Central memory CD4-positive, alpha-beta T cell (primary cell): ENCODE results near the gene TMTC2.
"Not testable (repeated sequence)": the region's sequence is repeated elsewhere in the genome, so short reads cannot be mapped to it uniquely, and the experiment has no call there.

Source experiments
- DNase-seq: peaks from one replicate; pipeline ENCODE4 v3.0.0; 2022

Gene TMTC2

DNA sequence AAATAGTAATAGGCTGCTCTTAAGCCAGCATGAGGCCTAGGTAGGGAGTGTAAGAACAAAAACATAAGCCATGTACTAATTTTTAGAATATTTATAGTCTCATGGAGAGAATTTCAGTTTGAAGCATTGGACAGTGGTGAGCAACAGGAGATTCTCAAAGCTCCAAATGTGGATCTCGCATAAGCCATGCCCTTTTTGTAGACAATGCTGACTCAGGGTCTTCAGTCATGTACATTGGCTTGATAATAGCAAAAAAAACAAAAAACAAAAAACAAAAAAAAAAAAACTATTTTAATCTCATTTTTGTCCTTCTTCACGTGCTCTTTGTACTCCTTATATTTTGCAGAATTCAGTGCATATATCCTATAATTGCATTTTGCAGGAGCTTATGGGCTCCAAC is 402.9 kb downstream of the TMTC2 start:
- DNase-seq = no peak

DNA sequence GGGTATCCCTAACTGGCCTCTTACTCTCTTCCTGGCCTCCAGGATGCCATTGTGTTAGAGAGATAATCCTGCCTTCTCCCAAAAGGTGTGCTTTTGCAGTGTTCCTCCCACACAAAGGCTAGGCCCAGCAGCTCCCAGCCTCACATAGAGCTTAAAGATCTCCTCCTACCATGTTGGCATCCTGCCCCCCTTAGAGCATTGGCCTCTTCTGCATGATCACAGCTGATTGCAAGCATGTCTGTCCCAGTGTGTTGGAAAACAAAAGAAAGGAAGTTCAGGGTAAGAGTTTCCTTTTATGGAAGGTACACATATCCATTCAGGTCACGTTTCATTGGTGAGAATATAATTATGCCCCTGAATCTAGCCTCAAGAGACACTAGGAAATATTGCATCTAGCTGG is 405.4 kb downstream of the TMTC2 start:
- no peak for DNase-seq

DNA sequence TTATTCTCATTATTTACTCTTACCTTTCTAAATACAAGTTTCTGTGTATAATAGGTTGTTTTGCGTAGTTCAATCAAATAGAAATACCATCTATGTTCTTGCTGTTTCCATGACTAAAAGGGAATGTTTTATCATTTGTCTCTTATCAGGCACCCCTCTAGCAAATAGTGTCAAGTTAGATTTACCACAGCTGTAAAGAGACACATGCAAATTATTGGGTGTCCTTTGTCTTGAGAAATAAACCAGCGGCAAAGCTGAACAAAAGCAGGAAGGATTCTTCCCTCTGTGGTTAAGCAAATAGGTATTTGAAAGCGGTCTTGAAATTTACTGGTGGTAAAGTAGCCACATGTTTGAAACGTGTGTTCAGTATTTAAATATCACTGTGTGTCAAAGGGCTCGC is 405.9 kb downstream of the TMTC2 start:
- DNase-seq = no peak

DNA sequence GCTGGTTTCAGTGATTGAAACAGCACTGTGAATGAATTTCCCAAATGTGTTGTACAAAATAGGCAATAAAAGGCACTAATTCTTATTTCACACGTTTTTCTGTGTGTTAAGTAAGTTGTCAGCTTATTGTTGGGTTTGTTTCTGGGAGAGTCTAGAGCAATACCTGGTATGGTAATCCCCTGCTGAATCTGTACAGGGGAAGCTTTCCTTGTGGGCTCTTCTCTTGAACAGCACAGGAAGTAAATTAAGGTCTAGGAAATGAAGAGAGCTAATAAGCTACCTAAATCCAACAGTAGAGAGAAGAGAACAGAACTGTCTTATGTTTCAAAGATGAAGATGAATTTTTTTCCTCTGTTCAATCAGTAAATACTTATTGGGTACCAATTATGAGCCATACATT is 406.7 kb downstream of the TMTC2 start:
- DNase-seq = no peak

GRCh38 chr12:83097643-83098342 is 411.1 kb downstream of the TMTC2 start:
- no peak for DNase-seq

- no peak for DNase-seq
Measured at GRCh38 chr12:83099436-83099835, 412.7 kb downstream of the TMTC2 start.

GRCh38 chr12:83102499-83102898 is 415.8 kb downstream of the TMTC2 start:
- no peak for DNase-seq

DNA sequence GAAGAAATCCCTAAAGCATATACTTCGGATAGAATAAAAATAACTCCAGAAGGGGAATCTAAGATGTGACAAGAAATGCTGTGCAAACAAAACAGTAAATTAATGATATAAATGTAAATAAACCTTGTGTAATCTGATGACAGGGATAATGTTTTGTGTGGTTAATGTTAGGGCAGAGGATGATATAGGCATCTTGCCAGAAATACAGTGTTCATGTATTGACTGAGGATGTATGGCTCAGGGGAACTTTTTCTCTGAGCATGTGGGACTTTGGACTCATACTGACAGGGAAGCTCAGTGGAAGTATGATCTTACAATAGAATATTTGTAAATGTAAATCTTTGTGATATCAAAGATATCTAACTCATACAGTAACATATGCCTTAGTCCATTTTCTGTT is 420.2 kb downstream of the TMTC2 start:
- no peak for DNase-seq

DNA sequence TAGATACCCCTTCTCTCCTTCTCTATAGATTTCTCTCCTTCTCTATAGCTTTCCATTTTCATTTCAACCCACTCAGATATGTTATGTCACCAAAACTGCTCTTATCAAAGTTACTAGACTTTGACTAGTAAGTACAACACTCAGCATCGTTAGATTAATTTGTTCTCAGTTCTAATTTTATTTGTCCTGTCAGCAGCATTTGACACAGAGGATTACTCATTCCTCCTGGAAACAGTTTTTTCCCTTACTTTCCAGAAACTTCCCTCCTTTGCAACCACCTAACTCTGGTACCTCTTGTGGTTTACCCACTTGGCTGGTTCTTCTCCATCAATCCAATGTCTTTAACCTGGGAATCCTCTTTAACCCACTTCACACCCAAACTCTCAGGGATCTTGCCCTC is 423.7 kb downstream of the TMTC2 start:
- no peak for DNase-seq

GRCh38 chr12:83113945-83114344 is 427.2 kb downstream of the TMTC2 start:
- no peak for DNase-seq

DNA sequence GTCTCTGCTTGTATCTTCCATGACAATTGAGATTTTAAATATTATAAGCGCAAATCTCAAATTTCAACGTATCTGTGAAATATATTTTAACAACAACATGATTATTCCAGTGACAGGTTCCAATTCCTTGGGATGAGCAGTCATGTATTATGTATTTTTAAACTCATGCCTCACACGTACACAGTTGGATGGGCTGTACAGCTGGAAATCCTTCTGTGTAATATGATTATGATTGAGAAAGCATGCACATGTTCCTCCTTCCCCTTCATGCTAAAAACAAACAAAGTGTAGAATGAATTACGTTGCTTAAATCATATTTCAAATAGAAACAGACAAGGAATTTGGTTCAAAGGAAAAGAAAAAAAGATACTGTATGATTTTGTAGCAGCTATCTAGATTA is 428.3 kb downstream of the TMTC2 start:
- no peak for DNase-seq

DNA sequence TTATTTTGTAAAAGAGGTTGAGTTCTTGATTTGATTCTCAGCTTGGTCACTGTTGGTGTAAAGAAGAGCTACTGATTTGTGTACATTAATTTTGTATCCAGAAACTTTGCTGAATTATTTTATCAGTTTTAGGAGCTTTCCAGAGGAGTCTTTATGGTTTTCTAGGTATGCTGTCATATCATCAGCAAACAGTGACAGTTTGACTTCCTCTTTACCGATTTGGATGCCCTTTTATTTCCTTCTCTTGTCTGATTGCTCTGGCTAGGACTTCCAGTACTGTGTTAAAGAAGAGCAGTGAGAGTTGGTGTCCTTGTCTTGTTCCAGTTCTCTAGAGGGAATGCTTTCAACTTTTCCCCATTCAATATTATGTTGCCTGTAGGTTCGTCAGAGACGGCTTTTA is 431.2 kb downstream of the TMTC2 start:
- DNase-seq = not testable (repeated sequence)

DNA sequence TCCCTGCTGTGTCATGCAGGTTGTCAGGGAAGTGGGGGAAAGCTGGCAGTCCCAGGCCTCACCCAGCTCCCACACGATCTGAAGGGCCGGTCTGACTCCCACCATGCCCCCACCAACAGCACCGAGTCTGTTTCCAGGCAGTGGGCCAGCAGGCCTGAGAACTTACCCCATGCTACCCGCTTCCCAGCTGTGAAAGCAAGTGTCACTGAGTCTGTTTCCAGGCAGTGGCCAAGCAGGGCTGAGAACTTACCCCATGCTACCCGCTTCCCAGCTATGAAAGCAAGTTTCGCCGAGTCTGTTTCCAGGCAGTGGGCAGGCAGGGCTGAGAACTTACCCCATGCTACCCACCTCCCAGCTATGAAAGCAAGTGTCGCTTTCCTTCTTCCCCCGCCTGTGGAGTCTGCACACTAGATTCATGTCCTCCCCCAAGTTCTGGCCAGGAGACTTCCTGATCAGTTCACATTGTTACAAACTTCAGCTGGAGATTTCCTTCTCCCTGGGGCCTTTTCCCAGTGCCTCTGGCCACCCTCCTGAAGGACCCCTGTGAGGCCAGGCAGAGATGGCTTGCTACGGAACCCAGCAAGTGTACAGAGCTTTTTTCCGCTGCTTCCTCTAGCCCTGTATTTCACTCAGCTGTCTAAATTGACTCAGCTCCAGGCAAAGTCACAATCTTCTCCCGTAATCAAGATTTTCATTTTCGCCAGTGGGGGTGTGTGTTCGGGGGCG is 435.4 kb downstream of the TMTC2 start:
- no peak for DNase-seq

DNA sequence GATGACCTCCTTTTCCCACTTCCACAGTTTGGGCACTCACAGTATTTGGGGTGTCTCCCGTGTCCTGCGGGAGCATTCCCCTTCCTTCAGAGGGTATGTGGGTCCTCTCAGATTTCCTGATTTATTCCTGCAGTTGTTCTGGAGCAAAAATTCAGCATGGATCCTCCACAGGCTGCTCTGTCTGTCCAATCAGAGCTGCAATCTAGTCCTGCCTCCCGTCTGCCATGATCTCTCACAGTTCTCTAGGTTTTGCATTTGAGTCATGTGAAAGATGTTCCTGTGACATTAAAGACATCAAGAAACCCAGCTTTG is 435.9 kb downstream of the TMTC2 start:
- no peak for DNase-seq

- DNase-seq = no peak
Measured at GRCh38 chr12:83123039-83123438, 436.3 kb downstream of the TMTC2 start.

GRCh38 chr12:83128540-83128939 is 441.8 kb downstream of the TMTC2 start:
- no peak for DNase-seq

GRCh38 chr12:83130178-83130577 is 443.5 kb downstream of the TMTC2 start:
- DNase-seq = no peak

DNA sequence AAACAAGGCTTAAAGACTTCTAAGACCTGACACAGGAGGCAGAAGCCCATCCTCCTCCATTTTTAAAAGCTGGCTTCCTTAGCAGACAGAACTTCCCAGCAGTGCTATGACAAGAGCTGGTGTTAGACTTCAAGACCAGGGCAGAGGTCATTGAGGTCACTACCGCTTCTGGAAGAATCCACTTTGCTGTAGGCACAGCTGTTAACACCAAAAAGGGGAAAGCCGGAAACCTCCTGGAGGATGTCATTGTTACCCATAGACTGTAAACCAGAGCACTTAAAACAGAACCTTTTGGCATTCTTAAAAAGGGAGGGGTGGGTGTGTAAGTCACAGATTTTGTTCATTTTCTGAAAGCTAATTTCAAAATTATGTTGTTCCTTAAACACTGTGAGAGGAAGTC is 445.7 kb downstream of the TMTC2 start:
- no peak for DNase-seq

- no peak for DNase-seq
Measured at GRCh38 chr12:83136411-83136810, 449.7 kb downstream of the TMTC2 start.

DNA sequence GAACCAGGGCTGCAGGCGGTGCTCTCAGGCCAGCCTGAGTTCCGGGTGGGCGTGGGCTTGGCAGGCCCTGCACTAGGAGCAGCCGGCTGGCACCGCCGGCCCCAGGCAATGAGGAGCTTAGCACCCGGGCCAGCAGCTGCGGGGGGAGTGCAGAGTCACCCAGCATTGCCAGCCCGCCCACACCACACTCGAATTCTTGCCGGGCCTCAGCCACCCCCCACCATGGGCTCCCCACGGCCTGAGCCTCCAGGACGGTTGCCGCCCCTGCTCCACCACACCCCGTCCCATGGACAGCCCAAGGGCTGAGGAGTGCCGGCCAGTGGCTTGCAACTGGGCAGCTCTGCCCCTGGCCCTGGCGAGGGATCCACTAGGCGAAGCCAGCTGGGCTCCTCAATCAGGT is 453.4 kb downstream of the TMTC2 start:
- no peak for DNase-seq

DNA sequence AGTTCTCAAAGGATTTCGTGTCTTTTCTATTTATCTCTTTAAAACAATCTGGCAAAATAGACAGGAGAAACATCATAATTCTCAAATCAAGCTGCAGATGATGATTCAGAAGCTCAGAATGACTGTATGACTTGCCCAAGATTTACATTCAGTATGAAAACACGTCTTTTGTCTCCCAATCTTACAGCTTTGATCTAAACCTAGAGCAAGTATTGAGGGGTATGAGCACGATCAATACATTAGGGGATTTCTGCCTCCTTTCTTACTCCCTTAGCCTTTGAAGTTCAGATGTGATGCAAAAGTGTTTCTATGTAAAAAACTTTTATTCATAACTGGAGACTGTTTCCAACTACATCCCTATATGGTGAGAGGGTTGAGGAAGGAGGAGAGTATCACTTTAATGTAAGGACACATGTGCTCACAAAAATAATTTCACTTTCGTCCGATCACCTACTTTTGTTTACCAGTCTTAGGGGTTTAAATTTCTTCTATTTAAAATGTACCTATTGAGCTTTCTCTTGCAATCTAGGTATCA is 454.8 kb downstream of the TMTC2 start:
- no peak for DNase-seq

- DNase-seq = no peak
Measured at GRCh38 chr12:83142914-83143313, 456.2 kb downstream of the TMTC2 start.

- no peak for DNase-seq
Measured at GRCh38 chr12:83143950-83144349, 457.2 kb downstream of the TMTC2 start.

DNA sequence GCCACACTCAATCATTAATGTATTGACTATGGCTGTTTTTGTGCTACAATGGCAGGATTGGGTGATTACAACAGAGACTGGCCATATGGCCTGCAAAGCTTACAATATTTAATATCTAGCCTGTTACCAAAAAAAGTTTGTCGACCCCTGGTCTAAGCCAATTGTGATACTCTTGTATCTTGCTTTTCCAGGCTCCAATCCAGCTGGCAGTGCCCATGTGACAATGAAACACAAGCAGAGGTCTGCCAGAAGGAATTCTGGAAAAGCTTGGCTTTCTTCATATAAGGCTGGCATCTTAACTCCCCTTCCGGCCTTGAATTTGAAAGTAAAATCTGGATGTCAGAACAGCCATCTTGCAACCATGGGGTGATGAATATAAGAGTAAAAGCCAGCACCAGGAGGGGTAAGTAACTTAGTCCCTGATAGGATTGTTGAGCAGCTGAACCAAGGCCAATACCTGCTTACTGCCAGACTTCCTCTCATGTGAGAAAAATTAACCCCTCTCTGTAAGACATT is 458.7 kb downstream of the TMTC2 start:
- no peak for DNase-seq
